Stimulated activated CD8-positive, alpha-beta memory T cell treated with anti-CD3 and anti-CD28 coated beads, Interleukin-4, amount 100 ng/mL, for 1 hour (primary cell): ENCODE measurements around the gene ATP5MG.

Experiments
- DNase-seq, 2 donors: peaks; one replicate each; pipeline ENCODE4 v3.0.0-alpha.2; 2020; ENCODE audit warnings: low read depth in 2 of 2, low spot score in 1 of 2

ATP5MG gene

GRCh38 chr11:118441770-118442275 lies 40.4 kb downstream of the ATP5MG start:
- no peak for DNase-seq

- DNase-seq, result no peak
Observed at GRCh38 chr11:118442301-118442700, 40.9 kb downstream of the ATP5MG start.

- DNase-seq, result no peak
Observed at GRCh38 chr11:118442908-118443589, 41.6 kb downstream of the ATP5MG start.

- DNase-seq, result no peak
Observed at GRCh38 chr11:118443590-118444218, 42.3 kb downstream of the ATP5MG start.

GRCh38 chr11:118447423-118447822 lies 46.0 kb downstream of the ATP5MG start:
- no peak for DNase-seq

- DNase-seq, result no peak
Observed at GRCh38 chr11:118448294-118448693, 46.9 kb downstream of the ATP5MG start.

GRCh38 chr11:118449316-118449918 lies 48.0 kb downstream of the ATP5MG start:
- DNase-seq, result no peak

GRCh38 chr11:118450451-118450850 lies 49.0 kb downstream of the ATP5MG start:
- no peak for DNase-seq
